Peyer's patch (tissue), 4 donors: ENCODE results near the gene ZFHX2.

Source experiments
- POLR2A ChIP-seq, 2 donors: fragments of 450-650 bp; IDR thresholded peaks; one replicate each; pipeline ENCODE4 v1.5.1; 2017; ENCODE audit warnings: antibody characterized with exemption in 2 of 2, mild to moderate bottlenecking in 2 of 2, moderate library complexity in 2 of 2
- TF ChIP-seq, protein P1 (sequence below), 6 experiments: fragments of 450-650 bp in 4 of 6; fragments of 200-600 bp in 2 of 6; sonication (generic) in 1 of 6; IDR thresholded peaks; one replicate each; pipeline ENCODE4 v1.5.1; 2017 to 2019; ENCODE audit warnings: antibody characterized with exemption in 6 of 6, mild to moderate bottlenecking in 3 of 6, moderate library complexity in 1 of 6

DNA sequence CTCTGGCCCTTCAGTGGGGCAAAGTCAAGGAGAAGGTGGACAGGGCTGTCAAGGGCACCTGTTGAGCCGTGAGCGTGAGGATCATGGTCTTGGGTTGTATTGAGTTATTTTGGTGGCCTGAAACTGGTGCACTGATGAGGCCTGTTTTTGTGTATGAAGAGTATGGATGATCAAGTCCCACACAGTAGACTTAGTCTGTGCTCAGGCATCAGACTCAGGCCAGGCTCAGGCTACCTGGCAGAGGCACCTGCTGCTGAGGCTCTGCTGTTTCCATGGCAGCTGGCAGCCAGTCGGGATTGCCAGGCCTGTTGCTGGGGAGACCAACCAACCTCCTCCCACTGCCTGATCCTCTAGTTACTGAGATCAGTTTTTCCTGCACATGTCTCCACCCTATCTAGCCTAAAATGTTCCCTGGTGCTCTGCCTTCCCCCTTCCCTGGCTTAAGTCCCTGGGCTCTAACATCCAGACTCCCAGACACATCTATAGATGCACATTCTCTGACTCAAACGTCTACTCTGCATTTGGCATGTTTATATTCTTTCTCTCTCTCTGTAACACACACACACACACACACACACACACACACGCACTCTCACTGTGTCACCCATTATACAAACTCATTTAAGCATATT is 21.9 kb upstream of the ZFHX2 start:
- TF ChIP-seq, protein P1, sequence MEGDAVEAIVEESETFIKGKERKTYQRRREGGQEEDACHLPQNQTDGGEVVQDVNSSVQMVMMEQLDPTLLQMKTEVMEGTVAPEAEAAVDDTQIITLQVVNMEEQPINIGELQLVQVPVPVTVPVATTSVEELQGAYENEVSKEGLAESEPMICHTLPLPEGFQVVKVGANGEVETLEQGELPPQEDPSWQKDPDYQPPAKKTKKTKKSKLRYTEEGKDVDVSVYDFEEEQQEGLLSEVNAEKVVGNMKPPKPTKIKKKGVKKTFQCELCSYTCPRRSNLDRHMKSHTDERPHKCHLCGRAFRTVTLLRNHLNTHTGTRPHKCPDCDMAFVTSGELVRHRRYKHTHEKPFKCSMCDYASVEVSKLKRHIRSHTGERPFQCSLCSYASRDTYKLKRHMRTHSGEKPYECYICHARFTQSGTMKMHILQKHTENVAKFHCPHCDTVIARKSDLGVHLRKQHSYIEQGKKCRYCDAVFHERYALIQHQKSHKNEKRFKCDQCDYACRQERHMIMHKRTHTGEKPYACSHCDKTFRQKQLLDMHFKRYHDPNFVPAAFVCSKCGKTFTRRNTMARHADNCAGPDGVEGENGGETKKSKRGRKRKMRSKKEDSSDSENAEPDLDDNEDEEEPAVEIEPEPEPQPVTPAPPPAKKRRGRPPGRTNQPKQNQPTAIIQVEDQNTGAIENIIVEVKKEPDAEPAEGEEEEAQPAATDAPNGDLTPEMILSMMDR (IDR thresholded peaks at IDR 0.05), result no peak
- TF ChIP-seq POLR2A (IDR thresholded peaks at IDR 0.05), result no peak
